ENCODE data around the gene GDI1. TPM values are rescaled to one million over a fixed set of nuclear protein-coding genes. Genes with fewer than 3 reads are reported as not detected.
A peak's percentile ranks its signal among the peaks of the same experiment; 100 is the strongest.

GDI1 gene
- total and polyA plus RNA-seq, 10 of the 15 experiments (the other 5 are each of a cell fraction or from before 2014, with no cell fraction given), result 0.92 to 102 (median 49.6) TPM

DNA sequence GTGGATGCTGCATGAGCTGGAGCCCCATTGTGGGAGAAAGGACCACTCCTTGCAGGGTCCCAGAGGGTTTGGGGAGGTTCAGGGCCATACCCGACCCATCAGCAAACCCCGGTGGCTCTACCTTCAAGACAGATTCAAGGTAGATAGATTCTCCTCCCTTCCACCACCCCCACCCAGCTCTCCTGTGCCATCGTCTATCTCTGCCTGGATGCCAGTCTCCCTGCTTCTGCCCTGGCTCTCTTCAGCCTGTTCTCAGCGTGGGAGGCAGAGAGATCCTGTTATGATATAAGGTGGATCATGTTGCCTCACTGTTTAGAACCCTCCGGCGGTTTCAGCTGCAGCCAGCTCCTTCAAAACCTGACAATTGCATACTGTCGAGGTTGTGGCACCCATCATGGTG is 36.7 kb downstream of the GDI1 start (continued):
- TF ChIP-seq, protein P1, sequence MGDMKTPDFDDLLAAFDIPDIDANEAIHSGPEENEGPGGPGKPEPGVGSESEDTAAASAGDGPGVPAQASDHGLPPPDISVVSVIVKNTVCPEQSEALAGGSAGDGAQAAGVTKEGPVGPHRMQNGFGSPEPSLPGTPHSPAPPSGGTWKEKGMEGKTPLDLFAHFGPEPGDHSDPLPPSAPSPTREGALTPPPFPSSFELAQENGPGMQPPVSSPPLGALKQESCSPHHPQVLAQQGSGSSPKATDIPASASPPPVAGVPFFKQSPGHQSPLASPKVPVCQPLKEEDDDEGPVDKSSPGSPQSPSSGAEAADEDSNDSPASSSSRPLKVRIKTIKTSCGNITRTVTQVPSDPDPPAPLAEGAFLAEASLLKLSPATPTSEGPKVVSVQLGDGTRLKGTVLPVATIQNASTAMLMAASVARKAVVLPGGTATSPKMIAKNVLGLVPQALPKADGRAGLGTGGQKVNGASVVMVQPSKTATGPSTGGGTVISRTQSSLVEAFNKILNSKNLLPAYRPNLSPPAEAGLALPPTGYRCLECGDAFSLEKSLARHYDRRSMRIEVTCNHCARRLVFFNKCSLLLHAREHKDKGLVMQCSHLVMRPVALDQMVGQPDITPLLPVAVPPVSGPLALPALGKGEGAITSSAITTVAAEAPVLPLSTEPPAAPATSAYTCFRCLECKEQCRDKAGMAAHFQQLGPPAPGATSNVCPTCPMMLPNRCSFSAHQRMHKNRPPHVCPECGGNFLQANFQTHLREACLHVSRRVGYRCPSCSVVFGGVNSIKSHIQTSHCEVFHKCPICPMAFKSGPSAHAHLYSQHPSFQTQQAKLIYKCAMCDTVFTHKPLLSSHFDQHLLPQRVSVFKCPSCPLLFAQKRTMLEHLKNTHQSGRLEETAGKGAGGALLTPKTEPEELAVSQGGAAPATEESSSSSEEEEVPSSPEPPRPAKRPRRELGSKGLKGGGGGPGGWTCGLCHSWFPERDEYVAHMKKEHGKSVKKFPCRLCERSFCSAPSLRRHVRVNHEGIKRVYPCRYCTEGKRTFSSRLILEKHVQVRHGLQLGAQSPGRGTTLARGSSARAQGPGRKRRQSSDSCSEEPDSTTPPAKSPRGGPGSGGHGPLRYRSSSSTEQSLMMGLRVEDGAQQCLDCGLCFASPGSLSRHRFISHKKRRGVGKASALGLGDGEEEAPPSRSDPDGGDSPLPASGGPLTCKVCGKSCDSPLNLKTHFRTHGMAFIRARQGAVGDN (IDR thresholded peaks at IDR 0.05), result no peak
- no peak for TF ChIP-seq MEF2B (IDR thresholded peaks at IDR 0.05; ENCODE audit: partially characterized antibody, poor library complexity, severe bottlenecking)
- no peak for TF ChIP-seq SRF (IDR thresholded peaks at IDR 0.05; ENCODE audit: low read depth in 2 of 2, low read length in 2 of 2)
- TF ChIP-seq SUPT20H (IDR thresholded peaks at IDR 0.05; ENCODE audit: borderline replicate concordance, control insufficient read depth, low read depth, low read length), result no peak

DNA sequence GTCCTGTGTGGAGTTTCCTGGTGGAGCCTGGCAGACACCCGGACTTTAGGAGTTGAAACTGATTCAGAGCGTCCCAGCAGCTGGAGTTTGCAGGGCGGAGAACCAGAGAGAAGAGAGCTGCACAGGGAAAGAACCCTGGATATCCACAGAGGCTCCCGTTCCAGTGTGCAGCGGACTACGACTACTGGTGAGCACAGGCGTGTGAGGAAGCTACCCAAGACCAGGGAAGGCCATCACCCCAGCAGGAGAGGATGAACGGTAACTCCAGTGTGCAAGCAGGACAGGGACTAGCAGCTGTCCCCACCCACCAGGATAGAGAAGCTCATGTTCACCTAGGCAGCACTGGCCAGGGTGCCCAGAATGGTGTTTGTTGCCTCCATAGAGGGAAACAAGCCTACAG is 39.9 kb downstream of the GDI1 start:
- ChIA-PET SMC1A (ENCODE audit: uncharacterized antibody, unreplicated experiment) (interaction anchor here (1.0 to 1.3 kb wide), 2 partner anchors 9 to 36 kb away, joined by 3 read pairs; partner anchors contain the start of gene UBL4A), RAD21 (ENCODE audit: unreplicated experiment) (interaction anchor here (1.2 kb wide), 1 partner anchor 13 kb away, joined by 4 read pairs; the partner anchor contains the start of gene SLC10A3), CTCF (interaction anchor here (0.8 to 1.4 kb wide), 2 partner anchors 15 to 50 kb away, joined by 3 to 6 read pairs; no protein-coding TSS in a partner anchor), POLR2A (interaction anchor here (0.7 to 1.2 kb wide), 6 partner anchors 9 to 50 kb away, joined by 3 to 6 read pairs (median 4); partner anchors contain the start of gene UBL4A)
- intact Hi-C loops (cut with micrococcal nuclease; ENCODE audit: unreplicated experiment) (loop anchor here (5.0 kb wide), 2 partner anchors 40 kb away; partner anchors contain the start of genes FAM3A and GDI1), in situ Hi-C loops (cut with MboI) (no loop called here)
- ATAC-seq, result no peak
- Histone ChIP-seq H3K36me3 (ENCODE audit: control insufficient read depth in 2 of 2, insufficient read depth in 2 of 2, low read length in 1 of 2) (no peaks in the 10 kb centered on the region; a peak in 1 of 4 replicates), H3K4me1 (ENCODE audit: control insufficient read depth, insufficient read depth, low read length) (no peaks in the 10 kb centered on the region; the same call in 1 of the 2 replicates), H3K27me3 (replicated peaks in 1 of 2; ENCODE audit: control insufficient read depth in 2 of 2, insufficient read depth in 2 of 2, low read length in 1 of 2) (no peaks in the 10 kb centered on the region), H3K9me3 (replicated peaks; ENCODE audit: control insufficient read depth, insufficient read depth, low read length) (no peaks in the 10 kb centered on the region; the same call in 2 of the 3 replicates), H2AFZ (ENCODE audit: control insufficient read depth, low read depth, low read length) (no peak overlapping the region), H3K4me3 (no peak overlapping the region), H3K79me2 (ENCODE audit: control insufficient read depth, insufficient read depth, low read length) (no peaks in the 10 kb centered on the region; the same call in 1 of the 2 replicates), H3K9ac (ENCODE audit: control insufficient read depth, insufficient read depth, low read length) (no peak overlapping the region), H3K4me2 (ENCODE audit: control insufficient read depth, insufficient read depth) (no peak overlapping the region), H3K27ac (ENCODE audit: control insufficient read depth, insufficient read depth) (no peak overlapping the region), H4K20me1 (ENCODE audit: control insufficient read depth, insufficient read depth) (no peaks in the 10 kb centered on the region)
- FAIRE-seq, result no peak
- TF ChIP-seq YBX1 (IDR thresholded peaks at IDR 0.05) (no peak), POLR2A (IDR thresholded peaks at IDR 0.05; ENCODE audit: low read depth, low read length) (peak; percentile 39; the same call in 1 of the 2 replicates)
- 50% methylated on average over 6 of the region's 8 CpGs for WGBS (ENCODE audit: insufficient coverage, insufficient replicate concordance, low lambda C conversion rate, missing lambda C conversion rate)
- no TSS peak for BruUV-seq (replicated peaks)
- no peak for DNase-seq (ENCODE audit: low read depth, low spot score)
